Fibroblast of skin of abdomen (primary cell): ENCODE data around the gene ABHD10.
A peak's percentile ranks its signal among the peaks of the same experiment; 100 is the strongest.

ENCODE experiments used
- DNase-seq: peaks from one replicate; pipeline ENCODE4 v3.0.0-alpha.2; 2013

The ABHD10 gene

DNA sequence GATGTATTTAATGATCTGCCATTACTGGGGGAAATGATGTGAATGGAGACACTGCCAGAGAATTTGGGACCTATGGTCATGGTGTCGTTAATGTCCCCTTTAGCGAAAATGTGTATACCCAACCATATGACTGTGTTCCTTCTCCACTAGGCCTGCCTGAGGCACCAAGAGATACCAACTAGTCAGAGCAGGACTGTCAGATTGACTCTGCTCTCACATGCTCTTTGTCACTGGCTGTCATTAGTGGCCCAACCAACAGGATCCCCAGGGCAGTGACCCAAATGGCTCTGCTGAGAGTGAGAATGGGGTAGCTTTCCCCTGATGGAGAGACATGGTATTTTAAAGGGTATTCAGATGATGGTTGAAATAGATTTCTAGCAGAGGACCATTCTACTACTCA, 22.7 kb downstream of the ABHD10 start:
- DNase-seq, result no peak

- peak; percentile 39 for DNase-seq
These were observed 23.5 kb downstream of the ABHD10 start for GRCh38 chr3:112002096-112002971.

- no peak for DNase-seq
These were observed 24.7 kb downstream of the ABHD10 start for GRCh38 chr3:112003321-112004080.

GRCh38 chr3:112004187-112004586, 25.4 kb downstream of the ABHD10 start:
- no peak for DNase-seq

GRCh38 chr3:112004669-112005068, 25.8 kb downstream of the ABHD10 start:
- DNase-seq, result no peak

DNA sequence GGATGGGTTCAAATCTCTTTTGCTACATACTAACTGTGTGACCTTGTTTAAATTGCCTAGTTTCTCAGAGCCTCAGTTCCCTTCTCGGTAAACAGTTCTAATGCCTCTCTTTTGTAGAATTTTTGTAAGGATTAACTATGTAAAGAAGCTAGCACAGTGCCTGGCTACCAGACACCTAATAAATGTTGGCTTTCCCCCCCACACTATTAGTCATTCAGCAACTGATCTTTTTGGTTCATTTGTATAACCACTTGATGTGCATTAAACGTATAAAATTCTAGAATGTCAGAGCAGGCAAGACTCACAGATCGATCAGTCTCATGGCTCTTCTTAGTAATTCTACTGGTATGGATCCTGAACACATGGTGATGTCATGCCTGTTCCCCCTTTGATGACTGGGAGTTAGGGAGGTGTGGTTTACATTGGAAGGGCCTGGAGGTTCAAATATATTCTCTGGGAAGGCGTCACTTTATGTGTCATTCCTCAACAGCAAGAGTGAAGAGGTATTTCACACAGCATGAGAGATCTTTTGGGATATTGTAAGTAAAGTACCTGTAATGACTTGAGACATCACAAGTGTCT, 26.4 kb downstream of the ABHD10 start:
- DNase-seq, result peak; percentile 67

- peak; percentile 82 for DNase-seq
These were observed 28.8 kb downstream of the ABHD10 start for GRCh38 chr3:112007633-112008032.

- DNase-seq, result no peak
These were observed 30.8 kb downstream of the ABHD10 start for GRCh38 chr3:112009670-112010069.

DNA sequence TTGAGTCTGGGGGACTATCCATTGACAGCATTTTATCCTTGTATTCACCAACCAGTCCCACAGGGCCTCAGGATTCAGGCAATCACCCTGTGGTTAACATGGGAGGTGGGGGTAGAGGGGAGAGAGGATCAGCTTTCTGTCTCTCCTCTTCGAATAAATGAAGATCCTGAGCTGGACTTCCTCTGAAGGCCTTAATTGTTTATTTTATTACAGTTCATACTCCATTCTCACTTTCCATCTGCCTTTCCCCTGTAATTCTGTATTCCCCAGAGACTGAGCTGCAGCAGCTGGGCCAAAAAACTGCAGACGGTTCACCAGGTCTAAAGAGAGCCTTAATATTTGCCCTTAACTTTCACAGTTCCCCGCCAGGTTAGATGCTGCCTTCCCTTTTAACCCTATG, 31.8 kb downstream of the ABHD10 start:
- no peak for DNase-seq

DNA sequence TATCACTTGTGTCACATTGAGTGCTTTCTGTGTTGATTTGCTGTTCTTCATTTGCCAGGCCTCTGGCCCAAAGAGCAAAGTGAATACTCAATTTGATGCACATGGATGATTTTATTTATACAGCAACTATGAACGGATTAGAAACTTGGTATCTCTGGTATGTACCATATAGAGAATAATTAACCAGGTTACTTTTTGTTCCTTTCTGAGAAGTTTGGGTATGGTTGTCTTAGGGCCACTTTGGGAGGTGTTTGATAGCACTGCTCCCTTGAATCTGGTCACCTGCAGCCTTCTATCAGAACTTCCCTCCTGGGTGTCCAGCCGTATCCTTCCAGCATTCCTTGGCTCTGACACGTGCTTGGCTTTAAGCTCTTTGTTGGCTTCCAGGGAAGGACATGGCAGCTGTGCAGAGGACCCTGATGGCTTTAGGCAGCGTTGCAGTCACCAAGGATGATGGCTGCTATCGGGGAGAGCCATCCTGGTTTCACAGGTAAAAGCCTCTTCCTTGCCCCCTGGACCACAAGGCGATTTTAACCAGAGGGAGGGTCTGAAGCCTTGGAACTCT, 32.6 kb downstream of the ABHD10 start:
- no peak for DNase-seq

DNA sequence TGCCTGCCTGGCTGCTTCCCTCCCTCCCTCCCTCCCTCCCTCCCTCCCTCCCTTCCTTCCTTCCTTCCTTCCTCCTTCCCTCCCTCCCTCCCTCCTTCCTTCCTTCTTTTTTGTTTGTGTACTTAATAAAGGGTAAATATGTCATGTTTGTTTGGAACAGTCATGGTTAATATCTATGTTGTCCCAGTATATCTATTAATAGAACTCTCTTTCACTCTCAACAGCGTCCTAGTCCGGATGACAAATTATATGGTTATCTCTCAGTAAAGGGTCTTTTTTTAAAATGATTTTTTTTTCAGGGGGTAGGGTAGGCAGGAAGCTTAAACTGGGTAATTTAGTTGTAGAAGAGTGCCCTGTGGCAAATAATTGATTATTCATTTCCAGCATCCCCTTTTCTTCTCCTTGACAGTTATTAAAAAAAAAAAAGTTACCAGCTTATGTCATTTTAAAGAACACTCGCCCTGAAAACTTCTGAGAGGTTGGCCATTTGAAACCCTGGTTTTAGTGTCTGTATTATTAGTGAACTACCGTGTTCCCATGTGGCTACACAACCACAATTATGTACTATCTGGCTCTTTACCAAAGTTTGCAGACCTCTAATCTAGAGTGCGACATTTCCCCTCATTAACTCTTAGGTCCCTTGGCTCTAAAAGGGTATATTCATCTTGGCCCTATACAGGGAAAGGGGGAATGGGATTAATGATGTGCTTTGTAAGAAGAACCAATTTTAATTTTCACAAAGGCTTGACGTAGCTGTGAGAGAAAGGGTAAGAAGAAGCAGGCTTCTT, 33.6 kb downstream of the ABHD10 start:
- DNase-seq, result peak; percentile 22

DNA sequence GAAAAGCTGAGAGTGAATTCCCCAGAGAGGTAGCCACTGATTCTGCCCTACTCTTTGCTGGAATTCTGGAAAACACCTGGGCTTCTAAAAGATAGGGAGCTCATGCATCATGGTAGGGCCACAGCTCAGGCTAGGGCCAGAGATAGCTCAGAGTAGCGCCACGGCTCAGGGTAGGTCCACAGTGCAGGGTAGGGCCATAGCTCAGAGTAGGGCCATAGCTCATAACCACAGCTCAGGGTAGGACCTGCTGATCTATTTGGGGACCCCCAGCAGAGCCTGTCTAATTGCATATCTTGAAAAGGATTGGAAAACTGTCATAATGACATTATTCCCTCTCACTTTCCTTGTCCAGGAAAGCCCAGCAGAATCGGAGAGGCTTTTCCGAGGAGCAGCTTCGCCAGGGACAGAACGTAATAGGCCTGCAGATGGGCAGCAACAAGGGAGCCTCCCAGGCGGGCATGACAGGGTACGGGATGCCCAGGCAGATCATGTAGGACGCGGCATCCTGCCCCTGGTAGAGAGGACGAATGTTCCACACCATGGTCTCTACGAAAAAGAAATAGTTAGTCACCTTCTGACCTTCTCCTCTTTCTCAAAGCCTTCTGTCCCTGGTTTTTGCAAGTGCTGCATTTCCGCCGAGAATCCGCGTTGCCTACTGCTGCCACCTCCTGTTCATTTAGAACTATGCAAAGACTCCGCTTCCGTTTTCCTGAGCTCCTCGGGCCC, 34.4 kb downstream of the ABHD10 start:
- DNase-seq, result peak; percentile 71

DNA sequence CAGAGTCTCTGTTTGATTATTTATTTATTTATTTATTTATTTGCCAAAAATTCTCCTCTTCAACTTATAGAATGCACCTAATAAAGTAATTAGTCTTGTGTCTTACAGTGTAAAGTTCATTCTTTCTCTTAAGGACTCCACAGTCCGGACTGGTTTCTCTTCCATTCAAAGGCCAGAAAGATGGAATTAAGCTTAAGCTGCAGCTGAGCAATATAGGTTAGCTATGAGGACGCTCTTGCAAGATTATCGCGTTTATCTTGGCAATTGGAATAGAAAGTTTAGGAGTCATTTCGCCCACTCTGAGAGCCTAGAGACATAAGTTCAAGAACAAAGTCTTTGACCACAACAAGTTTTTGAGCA, 34.9 kb downstream of the ABHD10 start:
- DNase-seq, result no peak

GRCh38 chr3:112017091-112017490, 38.3 kb downstream of the ABHD10 start:
- DNase-seq, result no peak

DNA sequence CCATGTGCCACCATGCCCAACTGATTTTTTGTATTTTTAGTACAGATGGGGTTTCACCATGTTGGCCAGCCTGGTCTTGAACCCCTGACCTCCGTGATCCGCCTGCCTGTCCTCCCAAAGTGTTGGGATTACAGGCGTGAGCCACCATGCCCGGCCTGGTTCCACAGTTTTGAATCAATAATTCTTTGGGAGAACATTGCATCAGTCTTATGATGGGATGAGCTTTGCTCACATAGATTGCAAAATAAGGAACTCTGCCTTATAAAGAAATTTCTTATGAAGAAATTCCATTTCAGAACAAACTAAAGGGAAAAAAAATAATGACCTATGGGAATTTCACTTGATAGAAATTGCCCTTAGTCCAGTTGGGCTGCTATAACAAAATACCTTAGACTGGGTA, 39.9 kb downstream of the ABHD10 start:
- DNase-seq, result no peak

DNA sequence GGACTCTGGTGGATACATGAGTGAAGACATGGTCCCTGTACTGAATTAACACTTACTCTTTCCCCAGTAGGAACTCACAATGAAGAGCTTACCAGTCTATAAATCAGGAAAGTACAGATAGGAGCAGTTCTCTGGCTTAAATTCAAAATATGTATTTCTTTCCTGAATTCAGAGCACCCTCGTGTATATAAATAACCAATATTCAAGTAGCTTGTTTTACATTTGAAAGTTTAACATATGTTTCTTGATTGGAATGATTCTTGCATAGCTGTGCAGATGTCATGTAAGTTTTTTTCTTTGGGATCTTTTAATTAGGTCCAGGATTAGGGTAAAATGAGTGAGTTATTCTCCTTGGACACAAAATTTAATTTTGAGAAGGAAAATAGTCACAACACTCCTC, 40.9 kb downstream of the ABHD10 start:
- DNase-seq, result no peak

- no peak for DNase-seq
These were observed 41.9 kb downstream of the ABHD10 start for GRCh38 chr3:112020674-112021085.

- DNase-seq, result no peak
These were observed 48.3 kb downstream of the ABHD10 start for GRCh38 chr3:112027142-112027541.

- DNase-seq, result no peak
These were observed 49.0 kb downstream of the ABHD10 start for GRCh38 chr3:112027826-112028225.

DNA sequence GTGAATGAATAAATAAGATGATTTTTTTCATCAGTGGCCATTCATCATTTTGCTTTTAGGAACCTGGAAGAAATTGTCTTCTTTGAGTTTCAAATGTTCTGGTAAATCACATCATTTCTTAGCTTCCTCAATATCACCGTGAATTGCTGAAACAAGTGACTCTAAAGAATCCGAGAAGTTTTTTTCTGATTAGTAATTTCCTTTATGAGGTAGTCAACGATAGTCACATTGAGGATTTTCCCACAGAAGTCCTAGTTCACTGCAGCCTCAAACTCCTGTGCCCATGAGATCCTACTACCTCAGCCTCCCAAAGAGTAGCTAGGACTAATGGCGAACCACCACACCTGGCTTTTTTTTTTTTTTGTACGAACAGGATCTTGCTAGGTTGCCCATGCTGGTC, 52.1 kb downstream of the ABHD10 start:
- no peak for DNase-seq

DNA sequence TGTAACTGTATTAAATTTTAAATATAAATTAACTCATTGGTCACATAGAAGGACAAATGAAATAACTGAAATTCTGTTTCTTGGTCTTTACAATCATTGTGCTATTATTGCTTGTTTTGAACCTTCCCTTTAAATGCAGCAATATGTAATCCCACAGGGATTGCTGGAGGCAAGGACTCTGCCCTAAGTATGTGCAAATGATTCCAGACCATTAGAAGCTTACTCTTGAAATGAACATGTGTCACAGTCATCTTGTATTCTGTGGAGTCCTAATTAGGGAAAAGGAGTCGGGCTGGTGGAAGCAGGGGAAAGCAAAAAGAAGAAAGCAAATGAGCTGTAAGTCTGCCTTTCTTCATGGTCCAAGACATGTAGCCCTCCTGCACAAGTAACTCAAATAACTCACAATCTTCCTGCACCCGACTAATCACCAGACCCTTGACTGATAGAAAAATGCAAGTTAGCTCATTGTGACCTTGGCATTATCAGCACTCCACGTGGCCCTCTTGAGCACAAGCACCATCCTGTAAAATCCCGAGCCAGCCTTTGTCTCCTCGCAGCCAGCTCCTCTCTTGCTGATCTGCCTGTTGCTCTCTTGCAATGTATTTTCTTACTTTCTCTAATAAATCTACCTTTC, 53.4 kb downstream of the ABHD10 start:
- DNase-seq, result no peak
